ENCODE results near the gene SCUBE1.

DNA sequence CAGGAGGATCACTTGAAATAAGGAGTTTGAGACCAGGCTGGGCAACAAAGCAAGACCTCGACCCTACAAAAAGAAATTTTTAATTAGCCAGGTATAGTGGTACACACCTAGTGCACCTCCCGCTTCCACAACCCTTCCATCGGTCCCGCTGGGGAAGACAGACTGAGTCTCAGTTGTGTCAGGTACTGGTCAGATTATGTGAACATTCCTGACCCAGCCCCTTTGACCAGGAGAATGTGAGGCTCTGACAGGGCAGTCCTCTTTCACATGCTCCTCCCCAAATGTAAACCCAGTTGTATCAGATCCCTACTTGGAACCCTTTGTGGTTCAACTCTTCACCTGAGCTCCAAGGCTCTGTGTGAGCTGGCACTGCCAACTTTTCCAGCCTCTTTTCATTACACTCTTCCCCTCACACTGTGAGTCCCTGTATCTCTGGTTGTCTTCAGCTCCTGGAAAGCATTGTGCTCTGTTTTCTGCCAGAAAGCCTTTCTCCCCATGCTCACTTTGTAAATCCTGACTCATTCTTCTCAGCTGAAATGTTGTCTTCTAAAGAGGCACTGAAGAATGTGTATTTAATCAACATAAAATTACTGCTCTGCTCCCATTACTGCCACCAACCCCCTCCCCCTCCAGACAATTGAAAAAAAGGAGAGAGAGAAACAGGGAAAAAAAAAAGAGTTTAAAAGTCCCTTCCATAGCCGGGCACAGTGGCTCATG is 154.2 kb downstream of the SCUBE1 start:
- TF ChIP-seq, protein P1, sequence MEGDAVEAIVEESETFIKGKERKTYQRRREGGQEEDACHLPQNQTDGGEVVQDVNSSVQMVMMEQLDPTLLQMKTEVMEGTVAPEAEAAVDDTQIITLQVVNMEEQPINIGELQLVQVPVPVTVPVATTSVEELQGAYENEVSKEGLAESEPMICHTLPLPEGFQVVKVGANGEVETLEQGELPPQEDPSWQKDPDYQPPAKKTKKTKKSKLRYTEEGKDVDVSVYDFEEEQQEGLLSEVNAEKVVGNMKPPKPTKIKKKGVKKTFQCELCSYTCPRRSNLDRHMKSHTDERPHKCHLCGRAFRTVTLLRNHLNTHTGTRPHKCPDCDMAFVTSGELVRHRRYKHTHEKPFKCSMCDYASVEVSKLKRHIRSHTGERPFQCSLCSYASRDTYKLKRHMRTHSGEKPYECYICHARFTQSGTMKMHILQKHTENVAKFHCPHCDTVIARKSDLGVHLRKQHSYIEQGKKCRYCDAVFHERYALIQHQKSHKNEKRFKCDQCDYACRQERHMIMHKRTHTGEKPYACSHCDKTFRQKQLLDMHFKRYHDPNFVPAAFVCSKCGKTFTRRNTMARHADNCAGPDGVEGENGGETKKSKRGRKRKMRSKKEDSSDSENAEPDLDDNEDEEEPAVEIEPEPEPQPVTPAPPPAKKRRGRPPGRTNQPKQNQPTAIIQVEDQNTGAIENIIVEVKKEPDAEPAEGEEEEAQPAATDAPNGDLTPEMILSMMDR (conservative IDR thresholded peaks at IDR 0.05; ENCODE audit: low read depth in 2 of 2) = no peak
- TF ChIP-seq EZH2 (IDR thresholded peaks at IDR 0.05; ENCODE audit: low read depth, unreplicated experiment) = no peak
- TF ChIP-seq, protein P2, sequence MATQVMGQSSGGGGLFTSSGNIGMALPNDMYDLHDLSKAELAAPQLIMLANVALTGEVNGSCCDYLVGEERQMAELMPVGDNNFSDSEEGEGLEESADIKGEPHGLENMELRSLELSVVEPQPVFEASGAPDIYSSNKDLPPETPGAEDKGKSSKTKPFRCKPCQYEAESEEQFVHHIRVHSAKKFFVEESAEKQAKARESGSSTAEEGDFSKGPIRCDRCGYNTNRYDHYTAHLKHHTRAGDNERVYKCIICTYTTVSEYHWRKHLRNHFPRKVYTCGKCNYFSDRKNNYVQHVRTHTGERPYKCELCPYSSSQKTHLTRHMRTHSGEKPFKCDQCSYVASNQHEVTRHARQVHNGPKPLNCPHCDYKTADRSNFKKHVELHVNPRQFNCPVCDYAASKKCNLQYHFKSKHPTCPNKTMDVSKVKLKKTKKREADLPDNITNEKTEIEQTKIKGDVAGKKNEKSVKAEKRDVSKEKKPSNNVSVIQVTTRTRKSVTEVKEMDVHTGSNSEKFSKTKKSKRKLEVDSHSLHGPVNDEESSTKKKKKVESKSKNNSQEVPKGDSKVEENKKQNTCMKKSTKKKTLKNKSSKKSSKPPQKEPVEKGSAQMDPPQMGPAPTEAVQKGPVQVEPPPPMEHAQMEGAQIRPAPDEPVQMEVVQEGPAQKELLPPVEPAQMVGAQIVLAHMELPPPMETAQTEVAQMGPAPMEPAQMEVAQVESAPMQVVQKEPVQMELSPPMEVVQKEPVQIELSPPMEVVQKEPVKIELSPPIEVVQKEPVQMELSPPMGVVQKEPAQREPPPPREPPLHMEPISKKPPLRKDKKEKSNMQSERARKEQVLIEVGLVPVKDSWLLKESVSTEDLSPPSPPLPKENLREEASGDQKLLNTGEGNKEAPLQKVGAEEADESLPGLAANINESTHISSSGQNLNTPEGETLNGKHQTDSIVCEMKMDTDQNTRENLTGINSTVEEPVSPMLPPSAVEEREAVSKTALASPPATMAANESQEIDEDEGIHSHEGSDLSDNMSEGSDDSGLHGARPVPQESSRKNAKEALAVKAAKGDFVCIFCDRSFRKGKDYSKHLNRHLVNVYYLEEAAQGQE (IDR thresholded peaks at IDR 0.05; ENCODE audit: unreplicated experiment) = no peak
- TF ChIP-seq POLR2AphosphoS5 (IDR thresholded peaks at IDR 0.05; ENCODE audit: low read depth) = no peak
